ENCODE data around the gene ISL2.

The ISL2 gene

GRCh38 chr15:76324066-76324465, 12.5 kb upstream of the ISL2 start:
- no peak for DNase-seq
- intact Hi-C loops (cut with DNase I) = no loop called here

GRCh38 chr15:76325704-76326103, 10.9 kb upstream of the ISL2 start:
- DNase-seq = no peak
- intact Hi-C loops (cut with DNase I) = no loop called here

- DNase-seq = peak in 1 of 42 donors; percentile 20
- intact Hi-C loops (cut with DNase I) = no loop called here
Measured at GRCh38 chr15:76327191-76328105, 9.1 kb upstream of the ISL2 start.

GRCh38 chr15:76328106-76328696, 8.4 kb upstream of the ISL2 start:
- peak in 1 of 42 donors; percentile 24 for DNase-seq
- intact Hi-C loops (cut with DNase I) = no loop called here

GRCh38 chr15:76328958-76329357, 7.6 kb upstream of the ISL2 start:
- intact Hi-C loops (cut with DNase I) = no loop called here
- peak in 1 of 42 donors; percentile 33 for DNase-seq

GRCh38 chr15:76330080-76330680, 6.4 kb upstream of the ISL2 start:
- intact Hi-C loops (cut with DNase I) = no loop called here
- DNase-seq = peak in 6 of 42 donors; percentile 15 to 59 (median 42)

GRCh38 chr15:76332796-76333195, 3.8 kb upstream of the ISL2 start:
- DNase-seq = no peak
- intact Hi-C loops (cut with DNase I) = no loop called here

- intact Hi-C loops (cut with DNase I) = no loop called here
- DNase-seq = peak in 1 of 42 donors; percentile 7
Measured at GRCh38 chr15:76333309-76333708, 3.3 kb upstream of the ISL2 start.

GRCh38 chr15:76333720-76334437, 2.7 kb upstream of the ISL2 start:
- intact Hi-C loops (cut with DNase I) = no loop called here
- no peak for DNase-seq

- intact Hi-C loops (cut with DNase I) = no loop called here
- DNase-seq = no peak
Measured at GRCh38 chr15:76334438-76335306, 1.9 kb upstream of the ISL2 start.

- intact Hi-C loops (cut with DNase I) = no loop called here
Measured at GRCh38 chr15:76335307-76336253, 993 bp upstream of the ISL2 start.

GRCh38 chr15:76337059-76337695, 604 bp downstream of the ISL2 start:
- intact Hi-C loops (cut with DNase I) = no loop called here
- no peak for DNase-seq

More at GRCh38 chr15:76335307-76336253, 993 bp upstream of the ISL2 start:
- DNase-seq = no peak

GRCh38 chr15:76337696-76338485, 1.3 kb downstream of the ISL2 start:
- DNase-seq = no peak
- intact Hi-C loops (cut with DNase I) = no loop called here

- no peak for DNase-seq
- intact Hi-C loops (cut with DNase I) = no loop called here
Measured at GRCh38 chr15:76338486-76339304, 2.1 kb downstream of the ISL2 start.
